Epidermal melanocyte (primary cell): Measurements from ENCODE around the gene RPS6KL1.
A peak's percentile ranks its signal among the peaks of the same experiment; 100 is the strongest.

Experiments used
- DNase-seq: peaks from one replicate; pipeline ENCODE4 v3.0.0; 2011; ENCODE audit warnings: low spot score; ENCODE audit not compliant: insufficient read length

Gene RPS6KL1

GRCh38 chr14:74888164-74889158 is 34.6 kb downstream of the RPS6KL1 start:
- DNase-seq = no peak

DNA sequence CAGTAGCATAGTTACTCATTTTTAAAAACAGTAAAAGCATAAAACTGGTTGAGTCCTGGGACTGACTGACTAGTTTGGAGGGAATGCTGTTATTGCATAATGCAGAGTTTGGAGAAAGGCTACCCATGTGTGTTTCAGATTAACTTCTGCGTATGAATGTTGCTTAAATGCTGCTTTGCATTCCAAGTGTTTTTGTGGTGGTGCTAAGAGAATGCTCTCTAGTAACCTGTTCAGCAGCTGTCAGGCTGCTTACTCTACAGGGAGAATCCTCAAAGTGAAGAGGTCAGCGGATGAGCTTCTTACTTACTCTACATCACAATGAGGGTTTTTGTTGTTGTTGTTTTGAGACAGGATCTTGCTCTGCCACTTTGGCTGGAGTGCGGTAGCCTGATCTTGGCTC is 37.1 kb downstream of the RPS6KL1 start:
- DNase-seq = peak; percentile 75

GRCh38 chr14:74882103-74882920 is 40.7 kb downstream of the RPS6KL1 start:
- DNase-seq = no peak

GRCh38 chr14:74881431-74882102 is 41.5 kb downstream of the RPS6KL1 start, which contains the start of gene DLST:
DLST (plus strand) TSS chr14:74881916; CDS start chr14:74881954, 38 bp downstream.
- DNase-seq = peak; percentile 90

GRCh38 chr14:74879427-74880182 is 43.5 kb downstream of the RPS6KL1 start:
- DNase-seq = no peak

DNA sequence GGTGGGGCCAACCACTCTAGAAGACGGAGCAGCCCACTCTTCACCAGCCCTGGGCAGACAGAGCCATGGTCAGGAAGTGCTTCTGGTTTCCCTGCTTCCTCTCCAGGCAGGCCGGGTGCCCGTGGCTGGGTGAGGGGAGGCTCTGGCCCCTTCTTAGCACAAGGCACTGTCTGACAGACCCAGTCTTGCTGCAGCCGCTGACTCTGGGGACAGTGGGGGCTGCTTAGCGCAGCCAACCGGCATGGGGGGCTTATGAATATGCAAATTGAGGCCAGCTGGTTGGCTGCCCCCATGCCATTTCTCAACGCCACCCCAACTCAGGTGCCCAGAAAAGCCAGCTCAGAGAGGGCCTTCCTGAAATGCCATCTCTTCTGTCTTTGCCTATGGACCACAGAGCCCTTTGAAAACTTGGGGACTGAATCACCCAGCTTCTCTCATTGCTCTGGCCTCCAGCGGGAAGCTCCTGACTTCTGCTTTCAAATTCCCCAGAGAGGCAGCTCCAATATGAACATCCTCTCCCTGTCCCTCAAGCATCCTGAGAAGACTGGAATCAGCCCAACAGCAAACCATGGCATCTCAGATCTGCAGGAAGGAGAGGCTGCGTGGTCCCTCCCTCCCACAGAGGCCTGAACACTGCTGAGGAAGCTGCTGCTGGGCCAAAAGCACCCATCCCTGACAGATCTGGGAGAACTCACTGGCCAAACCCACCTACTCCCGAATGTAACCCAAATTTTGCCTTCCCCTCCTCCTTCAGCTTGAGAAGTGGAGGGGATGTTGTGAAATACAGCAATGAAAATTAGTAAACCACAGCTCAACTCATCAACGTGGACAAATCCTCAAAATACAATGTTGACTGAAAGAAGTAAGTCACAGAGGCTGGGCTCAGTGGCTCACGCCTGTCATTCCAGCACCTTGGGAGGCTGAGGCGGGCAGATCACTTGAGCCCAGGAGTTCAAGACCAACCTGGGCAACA is 46.8 kb downstream of the RPS6KL1 start, which contains the start of gene PROX2:
Gene PROX2, minus strand, starts transcription at position 205 of the 973 bp plus-strand sequence. CDS start 12,311 bp downstream, outside the sequence.
- DNase-seq = no peak

DNA sequence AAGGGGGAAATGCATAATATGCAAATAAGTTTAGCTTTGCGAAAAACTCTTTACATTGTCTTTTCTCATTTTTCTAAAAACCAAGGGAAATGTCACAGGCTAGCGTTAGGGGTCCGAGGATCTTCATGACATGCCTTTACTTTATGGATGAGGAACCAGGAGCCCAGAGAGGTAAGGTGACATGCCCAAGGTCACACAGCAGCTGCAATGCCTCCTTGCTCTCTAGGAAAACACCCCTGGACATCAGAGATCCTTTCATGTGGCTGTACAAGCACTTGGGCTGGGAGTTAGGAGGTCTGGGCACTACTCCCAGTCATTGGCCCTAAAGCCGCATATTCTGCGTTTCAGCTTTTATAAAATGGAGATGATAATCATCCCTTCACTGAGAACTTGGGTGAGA is 47.9 kb downstream of the RPS6KL1 start:
- no peak for DNase-seq

GRCh38 chr14:74871819-74872218 is 51.2 kb downstream of the RPS6KL1 start:
- DNase-seq = no peak

DNA sequence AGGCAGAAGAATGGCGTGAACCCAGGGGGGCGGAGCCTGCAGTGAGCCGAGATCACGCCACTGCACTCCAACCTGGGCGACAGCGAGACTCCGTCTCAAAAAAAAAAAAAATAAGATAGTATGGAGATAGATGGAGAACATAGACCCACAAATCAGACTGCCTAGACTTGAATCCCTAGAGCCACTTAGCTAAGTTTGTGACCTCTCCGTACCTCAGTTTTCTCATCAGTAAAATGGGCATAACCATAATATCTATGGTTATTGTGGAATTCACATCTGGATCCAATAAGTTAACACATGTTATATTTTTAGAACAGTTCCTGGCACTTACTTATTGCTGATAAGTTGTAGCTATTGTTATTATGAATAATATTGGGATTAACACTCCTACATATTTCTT is 54.3 kb downstream of the RPS6KL1 start:
- no peak for DNase-seq

GRCh38 chr14:74867673-74868072 is 55.4 kb downstream of the RPS6KL1 start:
- peak; percentile 89 for DNase-seq

- DNase-seq = no peak
These were observed 56.2 kb downstream of the RPS6KL1 start for GRCh38 chr14:74866708-74867389.

DNA sequence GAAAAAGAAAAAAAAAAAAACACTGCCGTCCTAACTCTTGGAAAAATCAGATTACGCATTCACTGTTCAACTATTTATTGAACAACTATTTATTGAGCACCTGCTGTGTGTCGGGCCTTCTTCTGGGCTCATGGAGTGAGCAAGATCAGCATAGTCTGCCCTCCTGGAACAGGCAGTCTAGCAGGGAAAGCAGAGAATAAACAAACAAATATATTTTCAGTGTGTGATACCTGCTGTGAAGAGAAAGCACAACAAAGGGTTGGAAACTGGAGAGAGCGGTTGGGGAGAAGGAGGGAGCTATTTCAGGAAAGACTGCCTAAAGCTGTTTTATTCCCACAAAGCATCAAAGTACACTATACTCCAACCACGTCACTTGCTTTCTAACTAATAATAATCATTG is 57.9 kb downstream of the RPS6KL1 start:
- DNase-seq = no peak

DNA sequence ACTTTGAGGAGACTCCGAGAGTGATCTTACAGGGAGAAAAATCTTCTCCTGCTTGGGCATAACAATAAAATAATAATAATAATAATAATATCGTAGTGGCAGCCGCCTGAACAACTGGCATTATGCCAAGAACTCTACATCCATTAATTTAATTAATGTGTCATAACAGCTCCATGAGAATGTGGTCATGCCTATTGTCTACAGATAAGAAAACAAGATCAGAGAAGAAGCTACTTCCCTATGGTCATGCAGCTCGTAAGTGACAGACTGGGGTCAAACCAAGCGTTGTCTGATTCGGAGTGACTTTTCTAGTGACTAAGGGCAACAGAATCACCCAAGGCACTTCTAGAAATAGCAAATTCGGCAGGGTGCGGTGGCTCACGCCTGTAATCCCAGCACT is 58.9 kb downstream of the RPS6KL1 start:
- no peak for DNase-seq

GRCh38 chr14:74863274-74863673 is 59.8 kb downstream of the RPS6KL1 start:
- no peak for DNase-seq

GRCh38 chr14:74861734-74862090 is 61.3 kb downstream of the RPS6KL1 start:
- no peak for DNase-seq

DNA sequence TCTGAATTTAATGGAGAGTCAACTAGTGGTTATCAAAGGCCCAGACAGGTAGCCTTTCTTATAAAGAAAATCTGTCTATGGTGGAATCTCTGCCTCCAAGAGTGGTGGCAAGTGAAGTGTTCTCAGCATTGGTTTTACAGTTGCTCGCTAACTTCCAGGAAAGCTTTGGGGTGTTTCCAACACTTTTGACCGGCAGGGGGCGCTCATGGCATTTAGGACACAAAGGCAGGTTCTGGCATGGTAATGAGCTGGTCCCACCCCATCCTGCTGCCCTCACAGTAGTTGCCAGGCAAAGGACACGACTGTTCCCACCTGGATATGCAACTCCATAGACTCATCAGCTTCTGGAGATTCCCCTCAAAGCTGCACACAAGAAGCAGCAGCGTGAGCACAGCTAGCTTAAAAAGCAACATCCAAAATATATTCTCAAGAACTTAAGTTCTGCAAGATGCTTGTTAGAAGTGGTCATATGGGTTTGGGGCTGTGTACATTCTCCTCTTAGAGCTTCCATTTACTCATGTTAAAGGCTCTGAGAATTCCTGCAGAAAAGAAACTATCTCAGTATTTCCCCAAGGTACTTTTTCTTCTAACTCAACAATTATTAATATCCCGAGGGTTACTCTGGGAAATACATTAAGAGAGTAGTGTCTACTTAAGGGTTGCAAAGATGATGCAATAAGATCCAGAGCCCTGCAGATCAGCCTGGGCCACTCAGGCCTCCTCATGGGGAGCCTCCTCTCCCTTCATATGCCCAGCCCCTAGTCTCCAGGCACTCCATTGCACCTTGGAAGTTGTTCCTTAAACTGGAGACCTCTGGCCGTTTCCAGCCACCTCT is 61.9 kb downstream of the RPS6KL1 start:
- peak; percentile 69 for DNase-seq

- no peak for DNase-seq
These were observed 63.1 kb downstream of the RPS6KL1 start for GRCh38 chr14:74859757-74860552.
